ENCODE measurements around the gene UBASH3A.

DNA sequence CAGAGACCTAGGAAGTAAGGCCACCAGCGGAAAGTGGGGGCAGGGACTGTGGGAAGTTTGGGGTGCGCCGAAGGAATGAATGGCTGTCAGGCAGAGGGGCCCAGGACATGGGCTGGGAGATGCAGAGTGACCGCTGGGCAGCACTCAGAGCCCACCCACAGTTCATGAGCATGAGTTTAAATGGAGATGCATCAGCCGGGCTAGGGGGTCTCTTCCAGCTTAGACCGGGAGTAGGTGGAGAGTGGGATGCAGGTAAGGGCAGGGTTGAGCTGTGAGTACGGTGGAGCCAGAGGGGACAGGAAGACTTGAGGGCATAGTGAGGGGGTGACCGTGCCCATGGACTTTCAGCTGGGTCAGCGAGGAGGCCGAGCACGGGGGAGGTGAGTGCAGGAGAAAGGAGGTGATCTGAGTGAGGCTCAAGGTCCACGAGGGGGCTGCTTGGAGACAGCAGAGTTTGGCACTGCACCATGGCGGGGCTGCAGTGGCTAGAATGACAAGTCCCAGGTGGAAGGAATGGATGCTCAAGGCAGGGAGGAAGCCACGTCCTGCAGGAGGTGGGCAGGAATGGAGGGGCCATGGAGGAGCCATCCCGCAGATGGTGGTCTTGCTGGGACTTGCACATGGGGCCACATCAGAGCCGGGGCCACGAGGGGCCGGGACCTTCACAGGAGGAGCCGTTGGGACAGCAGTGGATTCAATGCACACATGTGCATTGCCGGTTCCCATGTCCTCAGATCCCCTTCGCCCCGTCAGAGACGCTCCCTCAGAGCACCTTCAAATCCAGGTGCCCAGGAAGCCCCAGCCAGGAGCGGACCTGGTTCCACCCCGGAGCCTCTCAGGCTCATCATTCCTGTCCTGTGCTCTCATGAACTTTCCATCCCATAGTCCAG lies 34.9 kb downstream of the UBASH3A start:
- TF ChIP-seq, protein P1, sequence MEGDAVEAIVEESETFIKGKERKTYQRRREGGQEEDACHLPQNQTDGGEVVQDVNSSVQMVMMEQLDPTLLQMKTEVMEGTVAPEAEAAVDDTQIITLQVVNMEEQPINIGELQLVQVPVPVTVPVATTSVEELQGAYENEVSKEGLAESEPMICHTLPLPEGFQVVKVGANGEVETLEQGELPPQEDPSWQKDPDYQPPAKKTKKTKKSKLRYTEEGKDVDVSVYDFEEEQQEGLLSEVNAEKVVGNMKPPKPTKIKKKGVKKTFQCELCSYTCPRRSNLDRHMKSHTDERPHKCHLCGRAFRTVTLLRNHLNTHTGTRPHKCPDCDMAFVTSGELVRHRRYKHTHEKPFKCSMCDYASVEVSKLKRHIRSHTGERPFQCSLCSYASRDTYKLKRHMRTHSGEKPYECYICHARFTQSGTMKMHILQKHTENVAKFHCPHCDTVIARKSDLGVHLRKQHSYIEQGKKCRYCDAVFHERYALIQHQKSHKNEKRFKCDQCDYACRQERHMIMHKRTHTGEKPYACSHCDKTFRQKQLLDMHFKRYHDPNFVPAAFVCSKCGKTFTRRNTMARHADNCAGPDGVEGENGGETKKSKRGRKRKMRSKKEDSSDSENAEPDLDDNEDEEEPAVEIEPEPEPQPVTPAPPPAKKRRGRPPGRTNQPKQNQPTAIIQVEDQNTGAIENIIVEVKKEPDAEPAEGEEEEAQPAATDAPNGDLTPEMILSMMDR (IDR thresholded peaks at IDR 0.05 in 2 of 3, conservative IDR thresholded peaks at IDR 0.05 in 1 of 3; ENCODE audit: borderline replicate concordance in 1 of 3, insufficient read depth in 1 of 3, low read depth in 2 of 3, low read length in 2 of 3): no peak
- TF ChIP-seq ELF1 (IDR thresholded peaks at IDR 0.05; ENCODE audit: borderline replicate concordance, low read depth) (no peak), EZH2phosphoT487 (IDR thresholded peaks at IDR 0.05; ENCODE audit: borderline replicate concordance) (no peak), EZH2 (IDR thresholded peaks at IDR 0.05) (no peak), RAD21 (IDR thresholded peaks at IDR 0.05; ENCODE audit: low read depth) (no peak), POLR2A (IDR thresholded peaks at IDR 0.05; ENCODE audit: borderline replicate concordance, extremely low read depth, insufficient read depth, insufficient read length) (no peak), SP1 (IDR thresholded peaks at IDR 0.05; ENCODE audit: low read depth) (no peak)
- TF ChIP-seq, protein P2, sequence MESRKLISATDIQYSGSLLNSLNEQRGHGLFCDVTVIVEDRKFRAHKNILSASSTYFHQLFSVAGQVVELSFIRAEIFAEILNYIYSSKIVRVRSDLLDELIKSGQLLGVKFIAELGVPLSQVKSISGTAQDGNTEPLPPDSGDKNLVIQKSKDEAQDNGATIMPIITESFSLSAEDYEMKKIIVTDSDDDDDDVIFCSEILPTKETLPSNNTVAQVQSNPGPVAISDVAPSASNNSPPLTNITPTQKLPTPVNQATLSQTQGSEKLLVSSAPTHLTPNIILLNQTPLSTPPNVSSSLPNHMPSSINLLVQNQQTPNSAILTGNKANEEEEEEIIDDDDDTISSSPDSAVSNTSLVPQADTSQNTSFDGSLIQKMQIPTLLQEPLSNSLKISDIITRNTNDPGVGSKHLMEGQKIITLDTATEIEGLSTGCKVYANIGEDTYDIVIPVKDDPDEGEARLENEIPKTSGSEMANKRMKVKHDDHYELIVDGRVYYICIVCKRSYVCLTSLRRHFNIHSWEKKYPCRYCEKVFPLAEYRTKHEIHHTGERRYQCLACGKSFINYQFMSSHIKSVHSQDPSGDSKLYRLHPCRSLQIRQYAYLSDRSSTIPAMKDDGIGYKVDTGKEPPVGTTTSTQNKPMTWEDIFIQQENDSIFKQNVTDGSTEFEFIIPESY (IDR thresholded peaks at IDR 0.05; ENCODE audit: extremely low read depth, insufficient replicate concordance, low read length): no peak

Data from HCT116 (cell line).